PC-3 (cell line): ENCODE data around the gene ZMIZ1. TPM values are rescaled to one million over a fixed set of nuclear protein-coding genes. Genes with fewer than 3 reads are reported as not detected.

Experiments used
- ATAC-seq: fragments of 200-7000 bp; cut with Tn5 transposase; 2 replicates; pipeline ENCODE4 v1.9.1; 2020; ENCODE audit warnings: mild to moderate bottlenecking, moderate library complexity
- BruUV-seq: library from RNA; stranded (reverse); fragments of 400-500 nt; replicated peaks from 2 replicates; lab custom pipeline; 2021; lab: Mats Ljungman, UMichigan
- CTCF ChIA-PET: fragments of 300-600 bp; sonication (Branson Sonifier 250); formaldehyde crosslinking; loops from one replicate; lab custom pipeline; 2022; ENCODE audit warnings: antibody characterized with exemption; lab: Charles Lee
- POLR2A ChIA-PET: fragments of 300-600 bp; sonication (Branson Sonifier 250); formaldehyde crosslinking; loops from one replicate; lab custom pipeline; 2022; ENCODE audit warnings: antibody characterized with exemption; ENCODE audit not compliant: unreplicated experiment; lab: Charles Lee
- DNase-seq: peaks from one replicate; pipeline ENCODE4 v3.0.0-alpha.2; 2015
- H2AFZ ChIP-seq: fragments of 300-600 bp; sonication (generic); 2 replicates; pipeline ENCODE4 v1.6.0; 2016; ENCODE audit warnings: antibody characterized with exemption, low read length
- H3F3A ChIP-seq: fragments of 300-600 bp; sonication (generic); one replicate; pipeline ENCODE4 v1.6.0; 2017; ENCODE audit warnings: antibody characterized with exemption, low read length, control low read depth, mild to moderate bottlenecking; ENCODE audit not compliant: unreplicated experiment
- H3K27ac ChIP-seq: fragments of 300-600 bp; sonication (generic); 2 replicates; pipeline ENCODE4 v1.5.1; 2016; ENCODE audit warnings: mild to moderate bottlenecking, low read length
- H3K27me3 ChIP-seq: fragments of 300-600 bp; sonication (generic); 2 replicates; pipeline ENCODE4 v1.6.1; 2016; ENCODE audit warnings: low read length, mixed read lengths
- H3K36me3 ChIP-seq: fragments of 300-600 bp; sonication (generic); 2 replicates; pipeline ENCODE4 v1.6.1; 2016; ENCODE audit warnings: low read depth, mixed run types, low read length, mixed read lengths
- H3K4me1 ChIP-seq: fragments of 300-600 bp; sonication (generic); 2 replicates; pipeline ENCODE4 v1.5.1; 2016; ENCODE audit warnings: low read length; ENCODE audit not compliant: insufficient read depth
- H3K4me2 ChIP-seq: fragments of 300-600 bp; sonication (generic); 2 replicates; pipeline ENCODE4 v1.6.0; 2016; ENCODE audit warnings: low read length
- H3K4me3 ChIP-seq: fragments of 300-600 bp; sonication (generic); 2 replicates; pipeline ENCODE4 v1.5.1; 2016; ENCODE audit warnings: mild to moderate bottlenecking, low read length, mixed read lengths
- H3K79me2 ChIP-seq: fragments of 300-600 bp; sonication (generic); 2 replicates; pipeline ENCODE4 v1.6.1; 2017; ENCODE audit warnings: low read length, mixed read lengths
- H3K9ac ChIP-seq: fragments of 300-600 bp; sonication (generic); 2 replicates; pipeline ENCODE4 v1.6.0; 2016; ENCODE audit warnings: mild to moderate bottlenecking, low read length
- H3K9me2 ChIP-seq: fragments of 300-600 bp; sonication (generic); replicated peaks from 2 replicates; pipeline ENCODE4 v1.6.1; 2016; ENCODE audit warnings: mixed run types, low read length, mixed read lengths
- H3K9me3 ChIP-seq: fragments of 300-600 bp; sonication (generic); 2 replicates; pipeline ENCODE4 v1.6.1; 2016; ENCODE audit warnings: low read length, mixed read lengths
- H4K20me1 ChIP-seq: fragments of 300-600 bp; sonication (generic); 2 replicates; pipeline ENCODE4 v1.6.1; 2016; ENCODE audit warnings: low read length, mixed read lengths
- EZH2 ChIP-seq: fragments of 300-600 bp; sonication (generic); IDR thresholded peaks from one replicate; pipeline ENCODE4 v1.6.1; 2017; ENCODE audit warnings: antibody characterized with exemption, mild to moderate bottlenecking, low read length; ENCODE audit not compliant: unreplicated experiment
- EZH2phosphoT487 ChIP-seq: fragments of 300-600 bp; sonication (generic); IDR thresholded peaks from 2 replicates; pipeline ENCODE4 v1.6.1; 2018; ENCODE audit warnings: mild to moderate bottlenecking, antibody characterized with exemption, low read length, borderline replicate concordance
- intact Hi-C: fragments of 100-400 bp; cut with micrococcal nuclease; formaldehyde crosslinking; loops from 2 replicates; pipeline ENCODE4 v1.9.0; 2023
- total RNA-seq: library from RNA; depleted of rRNA; stranded (reverse); fragments of >200 nt; gene quantifications from 2 replicates; pipeline ENCODE4 v1.2.3, GENCODE V29; 2014
- TF ChIP-seq, protein P1 (sequence below): fragments of 300-600 bp; sonication (generic); conservative IDR thresholded peaks from 2 replicates; pipeline ENCODE4 v1.5.1; 2017; ENCODE audit warnings: antibody characterized with exemption, low read depth, mild to moderate bottlenecking, low read length

ZMIZ1 gene
- total RNA-seq, 1 experiment from 2014 or later: 55.4 TPM

- Histone ChIP-seq H3K36me3 (peaks cover 6% of the 10 kb centered on the region; the same call in 1 of the 2 replicates), H3K79me2 (peaks cover 64% of the 10 kb centered on the region), H3K9me3 (no peaks in the 10 kb centered on the region), H3K4me1 (peaks cover 81% of the 10 kb centered on the region), H3K4me2 (peak overlapping the region; percentile 48), H3F3A (peaks cover 5% of the 10 kb centered on the region), H3K27ac (peak overlapping the region; percentile 77), H3K9me2 (no peaks in the 10 kb centered on the region), H4K20me1 (no peaks in the 10 kb centered on the region), H3K9ac (peak overlapping the region; percentile 40), H3K27me3 (no peaks in the 10 kb centered on the region), H2AFZ (no peak overlapping the region), H3K4me3 (no peak overlapping the region)
- TF ChIP-seq EZH2 (no peak), EZH2phosphoT487 (no peak)
- TF ChIP-seq, protein P1, sequence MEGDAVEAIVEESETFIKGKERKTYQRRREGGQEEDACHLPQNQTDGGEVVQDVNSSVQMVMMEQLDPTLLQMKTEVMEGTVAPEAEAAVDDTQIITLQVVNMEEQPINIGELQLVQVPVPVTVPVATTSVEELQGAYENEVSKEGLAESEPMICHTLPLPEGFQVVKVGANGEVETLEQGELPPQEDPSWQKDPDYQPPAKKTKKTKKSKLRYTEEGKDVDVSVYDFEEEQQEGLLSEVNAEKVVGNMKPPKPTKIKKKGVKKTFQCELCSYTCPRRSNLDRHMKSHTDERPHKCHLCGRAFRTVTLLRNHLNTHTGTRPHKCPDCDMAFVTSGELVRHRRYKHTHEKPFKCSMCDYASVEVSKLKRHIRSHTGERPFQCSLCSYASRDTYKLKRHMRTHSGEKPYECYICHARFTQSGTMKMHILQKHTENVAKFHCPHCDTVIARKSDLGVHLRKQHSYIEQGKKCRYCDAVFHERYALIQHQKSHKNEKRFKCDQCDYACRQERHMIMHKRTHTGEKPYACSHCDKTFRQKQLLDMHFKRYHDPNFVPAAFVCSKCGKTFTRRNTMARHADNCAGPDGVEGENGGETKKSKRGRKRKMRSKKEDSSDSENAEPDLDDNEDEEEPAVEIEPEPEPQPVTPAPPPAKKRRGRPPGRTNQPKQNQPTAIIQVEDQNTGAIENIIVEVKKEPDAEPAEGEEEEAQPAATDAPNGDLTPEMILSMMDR: no peak
- POLR2A ChIA-PET: interaction anchor here (0.6 kb wide), 1 partner anchor 179 kb away, joined by 7 read pairs; no protein-coding TSS in a partner anchor
- intact Hi-C loops: loop anchor here (5.0 kb wide), 1 partner anchor 1120 kb away; the partner anchor contains the start of gene RPS24
- ATAC-seq (no peak), DNase-seq (no peak)
- no TSS peak for BruUV-seq
- CTCF ChIA-PET: interaction anchor here (0.9 kb wide), 1 partner anchor 10 kb away, joined by 3 read pairs; no protein-coding TSS in a partner anchor
Measured at GRCh38 chr10:79152423-79152817, 83.7 kb downstream of the ZMIZ1 start.

GRCh38 chr10:79153745-79154144 is 85.0 kb downstream of the ZMIZ1 start:
- Histone ChIP-seq H3K4me1 (peaks cover 85% of the 10 kb centered on the region), H3K9me2 (no peaks in the 10 kb centered on the region), H4K20me1 (no peaks in the 10 kb centered on the region), H3K4me3 (no peak overlapping the region), H3K9me3 (no peaks in the 10 kb centered on the region), H3K9ac (no peak overlapping the region), H3K27ac (no peak overlapping the region), H2AFZ (no peak overlapping the region), H3K4me2 (no peak overlapping the region), H3K27me3 (no peaks in the 10 kb centered on the region), H3K36me3 (peaks cover 6% of the 10 kb centered on the region; the same call in 1 of the 2 replicates), H3F3A (peaks cover 5% of the 10 kb centered on the region), H3K79me2 (peaks cover 77% of the 10 kb centered on the region)
- intact Hi-C loops: loop anchor here (5.0 kb wide), 1 partner anchor 1121 kb away; the partner anchor contains the start of gene RPS24
- TF ChIP-seq, protein P1: no peak
- TF ChIP-seq EZH2: no peak
- no TSS peak for BruUV-seq
- ChIA-PET POLR2A (no interaction called here), CTCF (no interaction called here)
- ATAC-seq: no peak
- DNase-seq: no peak
